NCI-H2171 (cell line): Measurements from ENCODE around the gene PHF1.

Source experiments
- DNase-seq: peaks from one replicate; lab custom pipeline; 2025; lab: John Stamatoyannopoulos, UW

PHF1 gene

GRCh38 chr6:33431880-33432541 is 21.2 kb downstream of the PHF1 start:
- DNase-seq, result no peak

DNA sequence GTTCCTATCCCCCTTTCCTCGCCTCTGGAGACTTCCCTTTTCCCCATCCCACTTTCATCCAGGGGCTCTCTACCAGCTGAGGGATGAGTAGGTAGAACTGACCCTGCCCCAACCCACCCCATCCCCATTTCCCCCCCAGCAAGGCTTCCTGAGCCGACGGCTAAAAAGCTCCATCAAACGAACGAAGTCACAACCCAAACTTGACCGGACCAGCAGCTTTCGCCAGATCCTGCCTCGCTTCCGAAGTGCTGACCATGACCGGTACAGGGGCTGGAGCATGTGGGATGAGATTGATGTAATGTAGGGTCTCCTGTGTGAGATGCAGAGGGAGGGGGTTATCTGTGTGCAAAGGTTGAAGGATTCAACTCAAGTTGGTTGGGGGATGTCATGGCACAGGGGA is 21.7 kb downstream of the PHF1 start:
- DNase-seq, result no peak

GRCh38 chr6:33433001-33433543 is 22.3 kb downstream of the PHF1 start:
- DNase-seq, result no peak

DNA sequence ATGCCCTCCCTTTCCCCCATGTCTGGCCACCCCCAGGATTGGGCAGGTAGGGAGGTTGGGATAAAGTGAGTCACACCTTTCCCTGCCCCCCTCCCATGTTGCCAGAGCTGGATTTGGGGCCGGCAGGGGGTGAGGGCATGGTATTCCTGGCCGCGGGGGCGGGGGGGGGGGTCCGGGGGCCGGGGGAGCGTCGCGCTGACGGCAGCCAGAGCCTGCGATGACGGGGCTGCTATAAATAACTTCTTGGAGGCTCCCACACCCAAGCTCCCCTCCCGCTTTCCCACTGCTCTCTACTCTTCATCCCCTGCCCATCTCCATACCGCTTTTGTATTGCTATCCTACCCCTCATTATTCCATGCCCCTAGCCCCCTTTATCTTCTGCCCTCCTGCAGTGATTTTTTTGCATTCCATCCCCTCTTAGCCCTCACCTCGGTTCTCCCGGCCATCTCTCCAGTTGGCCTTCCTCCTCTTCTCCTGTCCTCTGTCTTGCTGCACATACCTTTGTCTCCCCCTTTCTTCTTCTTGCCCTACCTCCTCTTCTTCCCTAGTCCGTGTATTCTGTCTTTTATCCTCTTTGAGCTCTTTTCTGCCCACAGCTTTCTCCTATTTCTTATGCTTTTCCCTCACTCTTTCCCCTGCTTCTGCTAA is 22.9 kb downstream of the PHF1 start:
- DNase-seq, result no peak

- DNase-seq, result no peak
Observed at GRCh38 chr6:33434961-33435360, 24.1 kb downstream of the PHF1 start.

DNA sequence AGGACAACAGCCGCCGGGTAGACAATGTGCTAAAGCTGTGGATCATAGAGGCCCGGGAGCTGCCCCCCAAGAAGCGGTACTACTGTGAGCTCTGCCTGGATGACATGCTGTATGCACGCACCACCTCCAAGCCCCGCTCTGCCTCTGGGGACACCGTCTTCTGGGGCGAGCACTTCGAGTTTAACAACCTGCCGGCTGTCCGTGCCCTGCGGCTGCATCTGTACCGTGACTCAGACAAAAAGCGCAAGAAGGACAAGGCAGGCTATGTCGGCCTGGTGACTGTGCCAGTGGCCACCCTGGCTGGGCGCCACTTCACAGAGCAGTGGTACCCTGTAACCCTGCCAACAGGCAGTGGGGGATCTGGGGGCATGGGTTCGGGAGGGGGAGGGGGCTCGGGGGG is 26.9 kb downstream of the PHF1 start:
- no peak for DNase-seq

DNA sequence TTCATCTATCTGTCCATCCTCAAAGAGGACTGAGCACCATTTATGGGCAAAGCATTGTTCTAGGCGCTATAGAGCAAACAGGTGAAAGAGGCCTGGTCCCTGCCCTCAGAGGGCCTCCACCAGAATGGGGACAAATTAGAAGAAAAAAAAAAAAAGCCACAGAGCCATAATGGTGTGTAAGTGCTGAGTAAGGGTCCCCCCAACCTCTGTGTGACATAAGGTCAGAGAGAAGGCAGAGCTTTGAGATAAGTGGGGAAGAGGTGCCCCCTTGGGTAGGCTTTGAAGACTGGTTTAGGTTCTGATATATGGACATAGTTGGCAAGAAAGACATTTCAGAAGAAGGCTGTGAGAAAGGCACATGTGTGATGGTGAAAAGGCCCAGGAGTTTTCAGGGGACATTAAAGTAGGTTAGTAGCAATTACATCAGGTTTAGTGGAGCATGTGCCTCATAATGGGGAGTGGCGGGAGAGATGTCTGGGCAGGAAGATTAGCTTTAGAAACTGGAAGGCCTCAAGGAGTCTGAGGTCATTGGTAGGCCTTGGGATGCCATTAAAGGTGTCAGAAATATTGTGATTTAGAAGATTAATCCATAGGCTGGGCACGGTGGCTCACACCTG is 28.3 kb downstream of the PHF1 start:
- DNase-seq, result no peak

DNA sequence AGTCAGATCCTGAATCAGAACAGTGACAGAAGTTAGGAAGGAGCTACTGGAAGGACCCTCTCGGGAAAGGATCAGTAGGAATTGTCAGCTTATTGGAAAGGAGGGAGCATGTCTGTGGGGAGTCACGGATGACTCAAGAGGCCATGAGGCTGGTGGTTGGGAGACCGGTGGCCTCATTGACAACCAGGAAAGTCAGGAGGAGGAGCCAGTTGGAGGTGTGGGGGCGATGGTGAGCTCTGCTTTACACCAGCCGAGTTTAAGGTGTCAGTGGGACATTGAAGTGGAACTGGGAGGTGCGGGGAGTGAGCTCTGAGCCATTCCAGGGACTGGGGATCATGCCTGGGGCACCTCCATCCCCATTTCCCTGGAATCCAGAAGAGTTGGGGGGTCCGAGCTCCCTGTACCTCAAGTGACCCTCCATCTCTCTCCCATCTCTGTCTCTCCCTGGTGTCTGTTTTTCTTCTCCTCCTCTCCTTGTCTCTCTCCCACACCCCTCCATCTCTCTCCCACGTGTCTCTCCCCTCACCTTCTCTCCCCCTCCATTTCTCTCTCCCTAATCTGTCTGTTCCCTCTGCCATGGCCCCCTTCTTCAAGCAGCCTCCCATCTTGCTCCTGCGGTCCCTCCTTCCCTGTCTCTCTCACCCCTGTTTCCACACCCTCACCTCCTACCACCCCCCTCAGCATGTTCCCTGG is 29.3 kb downstream of the PHF1 start:
- no peak for DNase-seq

DNA sequence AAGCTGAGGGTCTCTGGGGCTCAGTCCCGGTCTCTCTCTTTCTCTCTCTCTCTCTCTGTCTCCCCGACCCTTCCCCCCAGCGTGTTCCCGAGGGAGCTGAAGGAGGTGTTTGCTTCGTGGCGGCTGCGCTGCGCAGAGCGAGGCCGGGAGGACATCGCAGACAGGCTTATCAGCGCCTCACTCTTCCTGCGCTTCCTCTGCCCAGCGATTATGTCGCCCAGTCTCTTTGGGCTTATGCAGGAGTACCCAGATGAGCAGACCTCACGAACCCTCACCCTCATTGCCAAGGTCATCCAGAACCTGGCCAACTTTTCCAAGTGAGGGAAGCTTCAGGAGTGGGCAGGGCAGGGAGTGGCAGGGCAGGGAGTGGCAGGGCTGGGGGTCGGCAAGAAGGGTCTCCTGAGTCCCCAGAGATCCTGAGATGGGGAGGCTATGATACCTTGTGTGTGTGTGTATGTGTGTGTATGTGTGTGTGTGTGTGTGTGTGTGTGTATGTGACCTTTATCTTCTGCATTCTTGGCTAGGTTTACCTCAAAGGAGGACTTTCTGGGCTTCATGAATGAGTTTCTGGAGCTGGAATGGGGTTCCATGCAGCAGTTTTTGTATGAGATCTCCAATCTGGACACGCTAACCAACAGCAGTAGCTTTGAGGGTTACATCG is 30.0 kb downstream of the PHF1 start:
- no peak for DNase-seq

- DNase-seq, result no peak
Observed at GRCh38 chr6:33441457-33441856, 30.6 kb downstream of the PHF1 start.

GRCh38 chr6:33442283-33442682 is 31.5 kb downstream of the PHF1 start:
- no peak for DNase-seq

GRCh38 chr6:33443025-33443424 is 32.2 kb downstream of the PHF1 start:
- no peak for DNase-seq

DNA sequence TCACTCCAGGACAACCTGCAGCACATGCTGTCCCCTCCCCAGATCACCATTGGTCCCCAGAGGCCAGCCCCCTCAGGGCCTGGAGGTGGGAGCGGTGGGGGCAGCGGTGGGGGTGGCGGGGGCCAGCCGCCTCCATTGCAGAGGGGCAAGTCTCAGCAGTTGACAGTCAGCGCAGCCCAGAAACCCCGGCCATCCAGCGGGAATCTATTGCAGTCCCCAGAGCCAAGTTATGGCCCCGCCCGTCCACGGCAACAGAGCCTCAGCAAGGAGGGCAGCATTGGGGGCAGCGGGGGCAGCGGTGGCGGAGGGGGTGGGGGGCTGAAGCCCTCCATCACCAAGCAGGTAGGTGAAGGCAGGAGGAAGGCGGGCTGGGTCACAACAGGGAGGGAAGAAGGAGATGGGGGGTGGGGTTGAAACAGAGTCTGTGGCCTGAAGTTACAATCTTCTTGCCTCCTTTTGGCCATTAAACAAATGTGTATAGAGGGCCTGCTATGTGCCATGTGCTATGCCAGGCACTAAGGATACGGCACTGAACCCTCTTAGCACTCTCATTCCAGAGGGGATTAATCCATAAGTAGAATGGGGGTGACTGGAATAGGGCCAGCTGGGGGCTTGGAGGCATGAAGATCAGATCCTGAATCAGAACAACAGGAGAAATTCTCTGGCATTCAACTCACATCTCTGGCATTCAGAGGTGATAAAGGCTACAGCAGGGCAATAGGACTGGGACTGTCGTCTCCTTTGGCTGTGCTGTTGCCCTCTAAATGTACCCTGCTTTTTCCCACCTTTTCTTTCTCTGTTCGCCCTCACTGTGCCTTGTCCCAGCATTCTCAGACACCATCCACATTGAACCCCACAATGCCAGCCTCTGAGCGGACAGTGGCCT is 33.0 kb downstream of the PHF1 start:
- DNase-seq, result no peak

- DNase-seq, result no peak
Observed at GRCh38 chr6:33445119-33445603, 34.3 kb downstream of the PHF1 start.

- DNase-seq, result no peak
Observed at GRCh38 chr6:33446356-33446755, 35.5 kb downstream of the PHF1 start.

DNA sequence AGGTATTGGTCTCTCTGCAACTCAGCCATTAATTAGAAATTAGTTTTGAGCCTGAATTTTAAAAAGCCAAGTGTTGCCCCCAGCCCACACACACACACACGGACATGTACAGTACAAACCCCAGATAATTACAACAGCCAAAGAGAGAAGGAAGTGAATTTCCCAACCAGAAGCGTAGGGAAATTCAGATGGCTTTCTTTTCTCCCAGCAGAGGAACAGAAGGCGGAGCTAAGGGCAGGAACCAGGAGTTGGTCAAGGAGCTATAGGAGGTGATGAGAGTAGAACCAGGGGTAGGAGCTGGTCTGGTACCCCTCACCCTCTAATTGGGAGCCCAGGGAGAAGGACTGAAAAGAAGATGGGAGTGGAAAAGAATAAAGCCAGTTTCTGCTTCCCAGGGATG is 39.6 kb downstream of the PHF1 start:
- no peak for DNase-seq

DNA sequence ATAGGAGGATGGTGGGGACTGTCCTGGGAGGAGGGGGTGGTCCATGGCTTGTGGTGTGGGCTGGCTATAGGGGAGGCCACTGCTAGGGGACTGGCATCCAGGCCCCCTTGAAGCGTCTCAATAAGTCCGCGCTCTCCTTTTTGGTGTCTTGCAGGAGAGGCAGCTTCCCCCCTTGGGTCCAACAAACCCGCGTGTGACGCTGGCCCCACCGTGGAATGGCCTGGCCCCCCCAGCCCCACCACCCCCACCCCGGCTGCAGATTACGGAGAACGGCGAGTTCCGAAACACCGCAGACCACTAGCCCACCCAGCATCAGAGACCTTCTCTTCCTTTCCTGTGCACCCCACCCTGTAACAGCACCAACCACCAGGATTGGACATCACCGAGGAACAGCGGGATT is 40.8 kb downstream of the PHF1 start:
- DNase-seq, result no peak

DNA sequence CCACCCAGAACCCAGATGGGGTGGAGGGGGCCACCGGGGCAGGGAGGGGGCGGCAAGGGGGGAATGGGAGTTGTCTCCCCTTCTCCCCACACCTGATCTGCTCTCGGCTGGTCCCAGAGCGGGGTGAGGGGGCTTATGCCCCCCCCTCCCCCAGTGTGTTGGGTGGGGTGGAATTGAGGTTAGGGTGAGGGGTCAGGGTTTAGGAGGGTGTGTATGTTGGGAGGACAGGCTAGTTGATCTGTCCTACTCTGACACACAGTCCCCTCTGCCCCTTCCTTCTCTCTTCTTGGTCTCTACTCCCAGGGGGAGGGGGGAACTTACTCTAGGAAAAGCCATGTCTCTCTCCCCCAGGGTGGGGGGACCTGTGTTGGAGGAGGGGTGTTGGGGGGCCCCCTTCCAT is 41.7 kb downstream of the PHF1 start:
- DNase-seq, result no peak

DNA sequence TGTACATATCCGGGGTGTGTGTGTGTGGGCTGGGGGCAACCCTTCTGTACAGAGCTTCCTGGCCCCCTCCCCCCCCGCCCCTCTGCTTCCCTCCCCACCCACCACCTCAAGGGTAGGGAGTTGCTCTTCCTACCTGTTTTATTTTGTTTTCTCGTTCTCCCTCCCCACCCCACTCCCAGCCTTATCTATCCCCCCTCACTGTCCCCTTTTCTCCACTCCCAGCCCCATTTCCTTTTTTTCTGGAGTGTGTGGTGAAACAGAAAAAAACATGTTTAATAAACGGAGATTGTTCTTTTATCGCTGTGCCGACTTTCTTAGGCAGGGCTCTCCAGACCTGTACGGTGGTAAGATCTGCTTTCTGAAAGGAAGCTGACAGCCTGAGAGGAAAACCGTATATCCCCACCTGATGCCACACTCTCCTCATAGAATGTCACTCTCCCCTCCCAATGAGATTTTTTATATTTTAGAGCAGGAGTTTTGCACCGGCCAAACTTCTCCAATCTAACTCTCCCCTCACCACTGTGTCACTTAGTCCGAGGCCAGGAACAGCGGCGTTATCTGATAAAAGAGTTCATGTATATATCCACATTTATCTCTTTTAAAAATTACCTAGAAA is 42.7 kb downstream of the PHF1 start:
- no peak for DNase-seq
